Ascending aorta (tissue), 2 donors: ENCODE measurements around the gene INHBC. TPM values are rescaled to one million over a fixed set of nuclear protein-coding genes. Genes with fewer than 3 reads are reported as not detected.

Experiments used
- DNase-seq, 2 donors: peaks; one replicate each; pipeline ENCODE4 v3.0.0-alpha.2; 2019; ENCODE audit warnings: low spot score in 2 of 2
- H3K27ac ChIP-seq, 2 donors: fragments of 200-600 bp; sonication (generic); one replicate each; pipeline ENCODE4 v1.5.1; 2016 to 2017; ENCODE audit warnings: mild to moderate bottlenecking in 1 of 2
- H3K27me3 ChIP-seq: fragments of 200-600 bp; sonication (generic); one replicate; pipeline ENCODE4 v1.5.1; 2017
- H3K36me3 ChIP-seq, 2 donors: fragments of 200-600 bp; sonication (generic); one replicate each; pipeline ENCODE4 v1.5.1; 2016
- H3K4me1 ChIP-seq, 2 donors: fragments of 200-600 bp; sonication (generic); one replicate each; pipeline ENCODE4 v1.5.1; 2016 to 2017; ENCODE audit warnings: mild to moderate bottlenecking in 1 of 2
- H3K4me3 ChIP-seq, 2 donors: fragments of 200-600 bp; sonication (generic); one replicate each; pipeline ENCODE4 v1.5.1; 2016 to 2017; ENCODE audit warnings: mild to moderate bottlenecking in 1 of 2
- H3K9me3 ChIP-seq, 2 donors: fragments of 200-600 bp; sonication (generic); one replicate each; pipeline ENCODE4 v1.5.1; 2016
- intact Hi-C: fragments of 100-400 bp; cut with DNase I; formaldehyde crosslinking; loops from one replicate; pipeline ENCODE4 v1.15.1; 2023
- total RNA-seq: library from RNA; depleted of rRNA; stranded (reverse); fragments of >200 nt; gene quantifications from one replicate; pipeline ENCODE4 v1.1.0, GENCODE V29; 2016
- TF ChIP-seq, protein P1 (sequence below), 3 experiments: fragments of 200-600 bp in 2 of 3; fragments of 450-650 bp in 1 of 3; sonication (generic) in 2 of 3; IDR thresholded peaks; one replicate each; pipeline ENCODE4 v1.5.1; 2016 to 2019; ENCODE audit warnings: antibody characterized with exemption in 3 of 3, mild to moderate bottlenecking in 1 of 3, moderate library complexity in 1 of 3

Gene INHBC
- total RNA-seq, 1 donor from 2014 or later: not detected

DNA sequence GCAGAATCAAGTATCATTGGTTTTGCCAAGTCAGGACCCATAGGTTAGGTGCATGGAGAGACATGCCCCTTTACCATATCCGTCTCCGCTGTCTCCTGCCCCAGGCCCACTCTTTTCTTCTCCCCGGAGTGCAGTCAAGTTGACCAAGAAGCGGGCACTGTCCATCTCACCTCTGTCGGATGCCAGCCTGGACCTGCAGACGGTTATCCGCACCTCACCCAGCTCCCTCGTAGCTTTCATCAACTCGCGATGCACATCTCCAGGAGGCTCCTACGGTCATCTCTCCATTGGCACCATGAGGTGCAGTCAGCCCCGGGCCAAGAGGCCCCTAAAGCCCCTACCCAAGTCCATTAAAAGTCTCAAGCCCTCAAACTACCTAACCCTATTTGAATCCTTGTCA lies 30.0 kb downstream of the INHBC start:
- intact Hi-C loops: no loop called here
- H3K27ac ChIP-seq: no peak overlapping the region
- TF ChIP-seq, protein P1, sequence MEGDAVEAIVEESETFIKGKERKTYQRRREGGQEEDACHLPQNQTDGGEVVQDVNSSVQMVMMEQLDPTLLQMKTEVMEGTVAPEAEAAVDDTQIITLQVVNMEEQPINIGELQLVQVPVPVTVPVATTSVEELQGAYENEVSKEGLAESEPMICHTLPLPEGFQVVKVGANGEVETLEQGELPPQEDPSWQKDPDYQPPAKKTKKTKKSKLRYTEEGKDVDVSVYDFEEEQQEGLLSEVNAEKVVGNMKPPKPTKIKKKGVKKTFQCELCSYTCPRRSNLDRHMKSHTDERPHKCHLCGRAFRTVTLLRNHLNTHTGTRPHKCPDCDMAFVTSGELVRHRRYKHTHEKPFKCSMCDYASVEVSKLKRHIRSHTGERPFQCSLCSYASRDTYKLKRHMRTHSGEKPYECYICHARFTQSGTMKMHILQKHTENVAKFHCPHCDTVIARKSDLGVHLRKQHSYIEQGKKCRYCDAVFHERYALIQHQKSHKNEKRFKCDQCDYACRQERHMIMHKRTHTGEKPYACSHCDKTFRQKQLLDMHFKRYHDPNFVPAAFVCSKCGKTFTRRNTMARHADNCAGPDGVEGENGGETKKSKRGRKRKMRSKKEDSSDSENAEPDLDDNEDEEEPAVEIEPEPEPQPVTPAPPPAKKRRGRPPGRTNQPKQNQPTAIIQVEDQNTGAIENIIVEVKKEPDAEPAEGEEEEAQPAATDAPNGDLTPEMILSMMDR (IDR thresholded peaks at IDR 0.05): no peak
- H3K36me3 ChIP-seq: no peaks in the 10 kb centered on the region
- no peak overlapping the region for H3K4me3 ChIP-seq
- H3K4me1 ChIP-seq: peaks cover 3 to 24% of the 10 kb centered on the region in 2 donors
- no peaks in the 10 kb centered on the region for H3K27me3 ChIP-seq
- DNase-seq: no peak
- no peaks in the 10 kb centered on the region for H3K9me3 ChIP-seq

DNA sequence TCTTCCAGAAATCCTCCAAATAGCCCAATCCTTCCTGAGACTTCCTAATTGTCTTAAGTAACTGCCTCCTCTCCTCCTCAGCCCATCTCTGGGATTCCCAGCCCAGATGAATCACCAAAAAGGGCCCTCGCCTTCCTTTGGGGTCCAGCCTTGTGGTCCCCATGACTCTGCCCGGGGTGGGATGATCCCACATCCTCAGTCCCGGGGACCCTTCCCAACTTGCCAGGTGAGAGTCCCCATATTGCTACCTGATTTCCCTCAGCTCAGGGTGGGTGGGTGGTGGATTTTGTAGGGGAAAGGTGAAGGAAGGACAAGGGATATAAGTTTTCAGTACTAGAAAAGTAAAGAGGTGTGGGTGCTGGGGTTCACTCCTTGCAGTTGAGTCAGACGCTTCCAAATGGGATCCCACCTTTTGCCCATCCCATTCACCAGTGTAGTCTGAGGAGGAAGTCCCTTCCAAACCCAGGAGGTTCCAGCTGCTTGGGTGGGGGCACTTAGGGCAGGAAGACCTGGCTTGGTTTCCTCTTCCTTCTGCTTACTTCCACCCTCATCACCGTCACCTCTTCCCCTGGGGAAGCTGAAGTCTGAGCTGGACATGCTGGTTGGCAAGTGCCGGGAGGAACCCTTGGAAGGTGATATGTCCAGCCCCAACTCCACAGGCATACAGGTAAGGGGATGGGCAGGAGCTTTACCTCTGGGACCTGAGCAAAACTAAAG lies 30.6 kb downstream of the INHBC start:
- TF ChIP-seq, protein P1 (IDR thresholded peaks at IDR 0.05): no peak
- no peaks in the 10 kb centered on the region for H3K27me3 ChIP-seq
- intact Hi-C loops: no loop called here
- no peak overlapping the region for H3K27ac ChIP-seq
- H3K4me1 ChIP-seq: peaks cover 3 to 20% of the 10 kb centered on the region in 2 donors
- no peaks in the 10 kb centered on the region for H3K9me3 ChIP-seq
- no peaks in the 10 kb centered on the region for H3K36me3 ChIP-seq
- no peak for DNase-seq
- no peak overlapping the region for H3K4me3 ChIP-seq

GRCh38 chr12:57465747-57466505 lies 31.3 kb downstream of the INHBC start:
- Histone ChIP-seq H3K27ac (no peak overlapping the region), H3K36me3 (no peaks in the 10 kb centered on the region), H3K4me1 (peaks cover 0 to 13% of the 10 kb centered on the region in 2 donors), H3K9me3 (no peaks in the 10 kb centered on the region), H3K4me3 (no peak overlapping the region), H3K27me3 (no peaks in the 10 kb centered on the region)
- TF ChIP-seq, protein P1 (IDR thresholded peaks at IDR 0.05): no peak
- intact Hi-C loops: no loop called here
- DNase-seq: no peak

GRCh38 chr12:57467212-57467874 lies 32.8 kb downstream of the INHBC start:
- peaks cover 0 to 6% of the 10 kb centered on the region in 2 donors for H3K4me1 ChIP-seq
- no peak for DNase-seq
- no peaks in the 10 kb centered on the region for H3K36me3 ChIP-seq
- H3K4me3 ChIP-seq: no peak overlapping the region
- no peak overlapping the region for H3K27ac ChIP-seq
- TF ChIP-seq, protein P1 (IDR thresholded peaks at IDR 0.05): no peak
- intact Hi-C loops: no loop called here
- no peaks in the 10 kb centered on the region for H3K27me3 ChIP-seq
- no peaks in the 10 kb centered on the region for H3K9me3 ChIP-seq

DNA sequence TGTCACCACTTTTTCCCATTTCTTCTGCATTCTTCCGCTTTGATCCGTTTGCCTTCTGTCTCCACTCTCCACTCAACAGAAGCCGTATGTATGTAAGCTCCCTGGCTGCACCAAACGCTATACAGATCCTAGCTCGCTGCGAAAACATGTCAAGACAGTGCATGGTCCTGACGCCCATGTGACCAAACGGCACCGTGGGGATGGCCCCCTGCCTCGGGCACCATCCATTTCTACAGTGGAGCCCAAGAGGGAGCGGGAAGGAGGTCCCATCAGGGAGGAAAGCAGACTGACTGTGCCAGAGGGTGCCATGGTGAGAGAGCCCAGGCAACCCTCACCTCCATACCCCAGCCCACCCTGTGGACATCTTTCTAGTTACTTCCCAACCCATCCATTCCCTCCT lies 33.3 kb downstream of the INHBC start:
- intact Hi-C loops: no loop called here
- no peak overlapping the region for H3K27ac ChIP-seq
- TF ChIP-seq, protein P1 (IDR thresholded peaks at IDR 0.05): no peak

More for the DNA sequence above, 33.3 kb downstream of the INHBC start:
- Histone ChIP-seq H3K36me3 (no peaks in the 10 kb centered on the region), H3K9me3 (no peaks in the 10 kb centered on the region), H3K27me3 (no peaks in the 10 kb centered on the region), H3K4me3 (no peak overlapping the region), H3K4me1 (peaks cover 0 to under 1% of the 10 kb centered on the region in 2 donors)
- DNase-seq: no peak
